Stomach (tissue), 9 donors: Measurements from ENCODE around the gene KSR2. TPM values are rescaled to one million over a fixed set of nuclear protein-coding genes. Genes with fewer than 3 reads are reported as not detected.

Source experiments
- DNase-seq, 2 donors: peaks; one replicate each; pipeline versions ENCODE4 v3.0.0 to v3.0.0-alpha.2; 2013 to 2019
- H3K27ac ChIP-seq, 5 donors: fragments of 200-600 bp in 4 of 5; sonication (generic) in 4 of 5; one replicate each; pipeline ENCODE4 v1.5.1; 2013 to 2019; ENCODE audit warnings: mild to moderate bottlenecking in 1 of 5, moderate library complexity in 1 of 5
- H3K27me3 ChIP-seq, 3 donors: fragments of 200-600 bp; sonication (generic); one replicate each; pipeline ENCODE4 v1.5.1; 2017 to 2019; ENCODE audit warnings: mixed run types in 1 of 3
- H3K36me3 ChIP-seq, 4 donors: fragments of 200-600 bp; sonication (generic); 1 replicate in 3 of 4; 2 replicates in 1 of 4; pipeline ENCODE4 v1.5.1; 2016 to 2019
- H3K4me1 ChIP-seq, 4 donors: fragments of 200-600 bp; sonication (generic); one replicate each; pipeline ENCODE4 v1.5.1; 2016 to 2019
- H3K4me3 ChIP-seq, 4 donors: fragments of 200-600 bp; sonication (generic) in 3 of 4; one replicate each; pipeline ENCODE4 v1.5.1; 2016 to 2019; ENCODE audit warnings: mild to moderate bottlenecking in 1 of 4
- H3K9me3 ChIP-seq, 4 donors: fragments of 200-600 bp; sonication (generic); one replicate each; pipeline ENCODE4 v1.5.1; 2016 to 2019
- CTCF ChIP-seq, 7 experiments: fragments of 450-650 bp in 4 of 7; fragments of 200-600 bp in 3 of 7; sonication (generic) in 3 of 7; IDR thresholded peaks; one replicate each; pipeline ENCODE4 v1.5.1; 2016 to 2019; ENCODE audit warnings: antibody characterized with exemption in 7 of 7, control low read depth in 2 of 7, mild to moderate bottlenecking in 1 of 7
- EP300 ChIP-seq: sonication (generic); formaldehyde crosslinking; IDR thresholded peaks from one replicate; pipeline ENCODE4 v1.6.1; 2017; ENCODE audit warnings: antibody characterized with exemption
- POLR2A ChIP-seq, 4 donors: fragments of 450-650 bp; IDR thresholded peaks; one replicate each; pipeline ENCODE4 v1.6.1; 2016; ENCODE audit warnings: antibody characterized with exemption in 4 of 4, control low read depth in 2 of 4, mild to moderate bottlenecking in 1 of 4, moderate library complexity in 1 of 4
- POLR2AphosphoS5 ChIP-seq, 3 donors: sonication (generic); formaldehyde crosslinking; IDR thresholded peaks; one replicate each; pipeline ENCODE4 v1.6.1; 2016; ENCODE audit warnings: antibody characterized with exemption in 3 of 3
- WGBS, 5 donors: extraction: QIAGEN DNeasy Blood & Tissue Kit in 3 of 5; methylation state at CpG; one replicate each; pipeline versions ENCODE4 v1.1.5 to v1.1.7; 2013 to 2018; 5-methylcytosine and 5-hydroxymethylcytosine counted together
- intact Hi-C: fragments of 100-400 bp; cut with DNase I; formaldehyde crosslinking; loops from one replicate; pipeline ENCODE4 v1.15.1; 2023; ENCODE audit warnings: low total_unique reads
- polyA plus RNA-seq, 3 donors: library from polyadenylated mRNA; stranded (reverse); fragments of 200-250 nt; gene quantifications; one replicate each; pipeline ENCODE4 v1.2.3, GENCODE V29; 2013
- total RNA-seq, 5 donors: library from RNA; depleted of rRNA; stranded (reverse); fragments of >200 nt; gene quantifications; one replicate each; pipeline versions ENCODE4 v1.1.0 to v1.2.3, GENCODE V29; 2014 to 2016
- donor health status: healthy with polysubstance abuse.
- donor health status: Bipolar disorder and iron deficiency.
- donor health status: healthy.

Gene KSR2
- total and polyA plus RNA-seq, 8 donors = 0.03 to 1.4 (median 0.26) TPM; not detected in 2

- 85 to 96% (median 90%) methylated on average over 7 of the region's 7 CpGs for WGBS, 5 donors
- no peak overlapping the region for H3K27ac ChIP-seq
- no peak for TF ChIP-seq POLR2AphosphoS5 (IDR thresholded peaks at IDR 0.05)
- TF ChIP-seq EP300 = no peak
- no peak for TF ChIP-seq POLR2A (IDR thresholded peaks at IDR 0.05)
- no peak for TF ChIP-seq CTCF (IDR thresholded peaks at IDR 0.05)
- peaks cover 0 to 37% (median 14%) of the 10 kb centered on the region in 3 donors for H3K27me3 ChIP-seq
- H3K36me3 ChIP-seq = no peaks in the 10 kb centered on the region
- H3K4me1 ChIP-seq = peaks cover 0 to 11% (median 9%) of the 10 kb centered on the region in 4 donors
- intact Hi-C loops = no loop called here
- peaks cover 0 to 3% (median 0%) of the 10 kb centered on the region in 4 donors for H3K9me3 ChIP-seq
- no peak for DNase-seq
- no peak overlapping the region for H3K4me3 ChIP-seq
Measured at GRCh38 chr12:117963836-117964235, 5.0 kb downstream of the KSR2 start.

GRCh38 chr12:117936722-117937484 lies 31.9 kb downstream of the KSR2 start:
- H3K4me1 ChIP-seq = no peaks in the 10 kb centered on the region
- H3K27ac ChIP-seq = no peak overlapping the region
- no peaks in the 10 kb centered on the region for H3K9me3 ChIP-seq
- peak in 1 of 2 donors; percentile 10 for DNase-seq
- 40 to 53% (median 45%) methylated on average over 6 of the region's 6 CpGs for WGBS, 5 donors
- no peaks in the 10 kb centered on the region for H3K36me3 ChIP-seq
- no peak for TF ChIP-seq POLR2AphosphoS5 (IDR thresholded peaks at IDR 0.05)
- TF ChIP-seq POLR2A (IDR thresholded peaks at IDR 0.05) = no peak
- no peak for TF ChIP-seq CTCF (IDR thresholded peaks at IDR 0.05)
- TF ChIP-seq EP300 = no peak
- peaks cover 0 to 7% (median 0%) of the 10 kb centered on the region in 3 donors for H3K27me3 ChIP-seq
- intact Hi-C loops = no loop called here
- no peak overlapping the region for H3K4me3 ChIP-seq

GRCh38 chr12:117933545-117933944 lies 35.2 kb downstream of the KSR2 start:
- Histone ChIP-seq H3K4me1 (no peaks in the 10 kb centered on the region), H3K27ac (no peak overlapping the region), H3K9me3 (no peaks in the 10 kb centered on the region), H3K27me3 (peaks cover 0 to 7% (median 0%) of the 10 kb centered on the region in 3 donors), H3K36me3 (no peaks in the 10 kb centered on the region), H3K4me3 (no peak overlapping the region)
- TF ChIP-seq EP300 (no peak), POLR2A (IDR thresholded peaks at IDR 0.05) (no peak), POLR2AphosphoS5 (IDR thresholded peaks at IDR 0.05) (no peak), CTCF (IDR thresholded peaks at IDR 0.05) (no peak)
- DNase-seq = no peak
- 91 to 94% (median 92%) methylated on average over 5 of the region's 5 CpGs for WGBS, 5 donors
- intact Hi-C loops = no loop called here

- Histone ChIP-seq H3K9me3 (no peaks in the 10 kb centered on the region), H3K27me3 (no peaks in the 10 kb centered on the region), H3K36me3 (no peaks in the 10 kb centered on the region), H3K4me3 (no peak overlapping the region), H3K27ac (no peak overlapping the region), H3K4me1 (no peaks in the 10 kb centered on the region)
- no peak for TF ChIP-seq EP300
- no peak for TF ChIP-seq POLR2AphosphoS5 (IDR thresholded peaks at IDR 0.05)
- TF ChIP-seq CTCF (IDR thresholded peaks at IDR 0.05) = no peak
- TF ChIP-seq POLR2A (IDR thresholded peaks at IDR 0.05) = no peak
- WGBS, 5 donors = 54 to 75% (median 71%) methylated on average over 3 to 4 of the region's 4 CpGs
- DNase-seq = peak in 1 of 2 donors; percentile 3
- intact Hi-C loops = no loop called here
Measured at GRCh38 chr12:117926391-117926899, 42.3 kb downstream of the KSR2 start.
